GM18511 (cell line): ENCODE measurements around the gene CDC42BPA.
"Not testable (repeated sequence)": the region's sequence is repeated elsewhere in the genome, so short reads cannot be mapped to it uniquely, and the experiment has no call there.

Experiments
- ATAC-seq: cut with Tn5 transposase; IDR thresholded peaks from one replicate; pipeline ENCODE4 v1.9.1; 2021; ENCODE audit warnings: mild to moderate bottlenecking, moderate library complexity; ENCODE audit not compliant: unreplicated experiment

The CDC42BPA gene

DNA sequence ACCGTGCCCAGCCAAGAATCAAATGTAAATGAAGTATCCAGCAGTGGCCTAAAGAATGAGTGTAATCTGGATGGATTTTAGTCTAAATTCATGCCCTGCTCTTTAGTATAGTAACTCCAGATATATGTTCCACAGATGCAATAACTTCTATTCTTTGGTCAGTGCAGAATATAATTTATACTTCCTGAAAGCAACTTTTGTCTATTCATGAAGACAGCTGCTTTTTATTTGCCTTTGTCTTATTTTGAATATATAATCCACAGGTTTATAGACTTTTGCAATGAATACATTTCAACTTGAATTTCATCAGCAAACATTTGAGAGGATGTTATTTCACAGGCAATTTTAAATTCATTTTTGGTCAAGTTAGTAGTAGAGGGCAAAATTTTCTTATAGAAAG is 54.4 kb downstream of the CDC42BPA start:
- no peak for ATAC-seq

DNA sequence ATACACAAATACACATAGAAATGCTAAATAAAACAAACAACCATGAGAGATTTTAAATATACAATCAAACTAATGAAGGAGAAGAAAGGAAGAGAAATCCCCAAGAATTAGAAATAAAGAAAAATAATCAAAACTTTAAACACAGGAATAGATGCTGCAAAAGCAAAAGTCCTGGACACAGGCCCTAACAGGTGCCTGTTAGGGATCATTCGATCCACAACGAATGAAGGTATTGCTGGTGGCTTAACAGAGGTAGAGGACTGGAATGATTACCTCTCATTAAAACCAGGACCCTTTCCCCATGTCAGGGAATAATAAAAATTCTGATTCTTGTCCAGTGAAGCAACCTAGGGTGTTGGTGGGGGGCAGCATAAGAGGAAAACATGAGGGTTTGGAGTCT is 56.8 kb downstream of the CDC42BPA start:
- ATAC-seq, result no peak

DNA sequence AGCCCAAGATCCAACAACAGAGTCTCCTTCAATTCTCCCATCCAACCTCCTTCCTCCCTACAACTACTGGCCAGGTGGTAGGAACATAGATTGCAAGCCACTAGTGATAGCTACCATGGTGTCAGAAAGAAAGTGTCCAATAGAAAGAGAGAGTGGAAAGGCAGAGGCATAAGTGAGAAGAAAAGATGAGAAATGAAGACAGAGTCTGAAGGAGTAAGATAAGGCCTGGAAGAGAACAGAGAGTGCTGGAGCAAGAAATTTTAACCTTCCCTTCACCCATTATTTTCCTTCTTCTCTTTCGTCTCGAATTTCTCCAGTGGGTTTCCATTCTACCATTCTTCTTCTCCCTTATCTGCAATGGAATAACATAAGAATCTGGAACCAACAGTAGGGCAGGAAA is 57.9 kb downstream of the CDC42BPA start:
- no peak for ATAC-seq

DNA sequence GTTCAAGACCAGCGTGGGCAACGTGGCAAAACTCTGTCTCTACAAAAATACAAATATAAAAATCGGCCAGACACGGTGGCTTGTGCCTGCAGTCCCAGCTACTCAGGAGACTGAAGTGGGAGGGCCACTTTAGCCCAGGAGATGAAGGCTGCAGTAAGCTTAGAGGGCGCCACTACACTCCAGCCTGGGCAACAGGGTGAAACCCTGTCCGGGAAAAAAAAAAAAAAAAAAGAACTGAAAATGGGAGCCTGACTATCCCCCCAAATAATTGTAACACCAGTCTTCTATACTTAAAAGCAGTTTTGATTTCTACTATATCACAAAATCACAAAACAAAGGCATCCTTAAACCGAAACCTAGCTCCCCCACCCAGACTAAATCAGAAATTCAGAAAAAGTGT is 60.3 kb downstream of the CDC42BPA start:
- no peak for ATAC-seq

DNA sequence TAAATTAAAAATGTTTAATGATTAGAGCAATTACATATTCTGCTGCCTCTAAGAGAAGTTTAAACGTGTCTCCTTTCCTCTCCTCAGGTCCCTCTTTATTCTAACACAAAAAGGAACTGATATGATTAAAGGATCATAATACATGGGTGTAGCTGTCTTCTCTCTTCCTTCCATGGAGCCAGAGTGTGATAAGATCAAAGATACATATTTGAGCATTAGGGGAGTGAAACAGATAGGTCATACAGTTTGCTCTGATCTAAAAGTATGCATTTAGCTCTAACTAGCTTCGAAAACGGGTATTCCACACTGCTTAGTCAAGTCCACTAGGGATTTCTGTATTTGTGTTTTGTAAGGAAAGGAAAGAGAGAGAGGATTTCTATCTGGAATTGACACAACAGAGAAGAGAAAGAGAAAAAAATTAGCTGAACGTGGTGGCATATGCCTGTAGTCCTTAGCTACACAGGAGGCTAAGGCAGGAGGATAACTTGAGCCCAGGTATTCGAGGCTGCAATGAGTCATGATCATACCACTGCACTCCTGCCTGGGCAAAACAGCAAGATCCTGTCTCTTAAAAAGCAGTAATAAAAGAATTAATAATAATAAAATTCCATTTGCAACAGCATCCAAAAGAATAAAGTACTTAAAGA is 63.1 kb downstream of the CDC42BPA start:
- no peak for ATAC-seq

DNA sequence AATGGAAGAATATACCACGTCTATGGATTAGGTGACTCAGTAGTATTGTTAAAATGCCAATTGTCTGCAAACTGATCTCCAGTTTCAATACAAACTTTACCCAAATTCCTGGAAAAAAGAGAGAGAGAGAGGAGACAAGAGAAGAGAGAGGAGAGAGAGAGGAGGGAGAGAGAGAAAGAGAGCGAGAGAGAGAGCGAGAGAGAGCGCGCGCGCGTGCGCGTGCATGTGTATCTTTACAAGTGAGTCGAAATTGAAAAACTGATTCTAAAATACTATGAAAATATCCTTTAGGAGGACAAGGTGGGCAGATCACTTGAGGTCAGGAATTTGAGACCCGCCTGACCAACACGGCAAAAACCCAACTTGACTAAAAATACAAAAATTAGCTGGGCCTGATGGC is 65.2 kb downstream of the CDC42BPA start:
- no peak for ATAC-seq

DNA sequence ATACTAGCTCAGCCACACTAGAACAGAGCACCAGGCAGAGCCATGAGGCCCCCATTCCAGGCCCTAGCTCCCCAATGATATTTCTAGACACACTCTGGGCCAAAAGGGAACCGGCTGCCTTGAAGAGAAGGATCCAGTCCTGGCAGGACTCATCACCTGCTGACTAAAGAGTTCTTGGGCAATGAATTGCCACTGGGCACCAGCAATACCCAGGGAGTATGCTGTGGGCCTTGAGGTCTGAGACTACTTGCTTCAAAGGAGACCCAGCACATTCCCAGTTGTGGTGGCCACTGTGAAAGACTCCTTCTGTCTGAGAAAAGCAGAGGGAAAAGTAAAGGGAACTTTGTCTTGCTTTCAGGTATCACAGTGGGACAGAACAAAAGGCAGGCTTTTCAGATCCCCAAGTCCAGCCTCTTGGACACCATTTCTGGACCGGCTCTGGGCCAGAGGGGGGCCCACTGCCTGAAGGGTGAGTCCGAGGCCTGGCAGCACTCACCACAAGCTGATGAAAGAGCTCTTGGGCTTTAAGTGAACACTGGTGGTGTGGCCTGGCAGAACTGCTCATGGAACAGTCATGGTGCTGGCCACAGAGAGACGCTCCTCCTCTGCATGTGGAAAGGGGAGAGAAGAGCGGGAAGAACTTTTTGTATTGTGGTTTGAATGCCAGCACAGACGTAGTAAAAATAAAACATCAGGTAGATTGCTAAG is 72.5 kb downstream of the CDC42BPA start:
- ATAC-seq, result no peak

DNA sequence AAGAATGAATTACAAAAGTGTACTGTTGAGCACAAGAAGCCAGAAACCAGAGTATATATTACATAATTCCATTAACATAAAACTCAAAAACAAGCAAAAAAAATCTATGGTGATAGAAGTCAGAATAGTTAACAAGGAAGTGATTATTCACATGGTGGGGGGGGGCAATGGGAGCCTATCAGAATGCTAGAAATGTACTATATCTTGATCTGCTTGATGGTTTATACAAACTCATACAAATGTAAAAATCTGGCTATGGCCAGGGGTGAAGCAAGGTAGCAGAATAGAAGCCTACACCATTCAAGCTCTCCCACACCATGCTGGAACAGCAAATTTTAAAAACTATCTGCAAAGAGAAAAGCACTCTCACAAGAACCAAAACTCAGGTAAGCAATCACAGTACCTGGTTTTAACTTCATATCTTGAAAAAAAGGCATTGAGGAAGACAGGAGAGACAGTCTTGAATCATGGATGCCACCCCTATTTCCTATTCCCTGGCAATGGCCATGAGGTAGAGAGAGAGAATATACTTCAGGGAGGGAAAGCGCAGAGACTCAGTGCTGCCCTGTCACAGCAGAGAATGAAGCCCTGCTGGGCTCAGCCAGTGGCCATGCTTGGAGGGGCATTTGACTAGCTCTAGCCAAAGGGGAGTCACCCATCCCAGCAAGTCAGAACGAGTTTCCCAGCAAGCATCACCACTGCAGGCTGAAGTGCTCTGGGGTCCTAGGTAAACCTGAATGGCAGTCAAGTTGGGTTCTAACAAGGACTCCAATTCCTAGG is 73.8 kb downstream of the CDC42BPA start:
- ATAC-seq, result no peak

DNA sequence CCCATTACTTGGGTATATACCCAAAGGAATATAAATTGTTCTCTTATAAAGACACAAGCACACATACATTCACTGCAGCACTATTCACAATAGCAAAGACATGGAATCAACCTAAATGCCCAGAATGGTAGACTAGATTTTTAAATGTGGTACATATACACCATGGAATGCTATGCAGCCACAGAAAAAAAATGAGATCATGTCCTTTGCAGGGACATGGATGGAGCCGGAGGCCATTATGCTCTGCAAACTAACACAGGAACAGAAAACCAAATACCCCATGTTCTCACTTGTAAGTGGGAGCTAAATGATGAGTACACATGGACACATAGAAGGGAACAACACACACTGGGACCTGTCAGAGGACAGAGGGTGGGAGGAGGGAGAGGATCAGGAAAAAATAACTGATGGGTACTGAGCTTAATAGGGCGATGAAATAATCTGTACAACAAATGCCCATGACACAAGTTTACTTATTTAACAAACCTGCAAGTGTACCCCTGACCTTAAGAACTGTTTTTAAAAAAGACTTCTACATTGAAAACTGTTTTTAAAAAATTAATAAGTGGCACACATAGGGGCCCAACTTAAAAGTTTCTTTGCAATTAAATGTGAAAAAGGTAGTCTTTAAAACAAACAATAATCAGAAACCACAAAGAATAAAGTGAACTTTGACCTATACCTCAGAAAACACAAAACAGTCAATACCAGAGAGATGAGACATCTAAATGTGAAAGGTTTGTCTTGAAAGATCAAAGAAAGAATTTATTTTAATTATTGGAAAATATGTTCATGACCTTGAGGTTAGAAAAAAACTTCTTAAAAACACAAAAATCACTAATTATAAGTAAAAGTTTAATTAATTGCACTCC is 75.2 kb downstream of the CDC42BPA start:
- no peak for ATAC-seq

DNA sequence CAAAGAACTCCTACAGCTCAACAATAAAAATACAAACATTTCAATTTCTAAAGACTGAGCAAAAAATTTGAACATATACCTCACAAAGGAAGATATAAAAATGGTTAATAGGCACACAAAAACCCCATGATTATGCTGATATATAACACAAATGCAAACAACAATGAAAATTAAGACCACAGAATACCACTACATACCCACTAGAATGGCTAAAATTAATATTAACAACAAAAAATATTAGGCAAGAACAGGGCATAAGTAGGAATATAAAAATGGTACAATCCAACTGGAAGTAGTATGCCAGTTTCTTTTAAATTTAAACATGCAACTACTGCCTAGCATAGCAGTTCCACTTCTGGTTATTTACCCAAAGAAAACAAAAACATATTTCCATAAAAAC is 77.3 kb downstream of the CDC42BPA start:
- no peak for ATAC-seq

DNA sequence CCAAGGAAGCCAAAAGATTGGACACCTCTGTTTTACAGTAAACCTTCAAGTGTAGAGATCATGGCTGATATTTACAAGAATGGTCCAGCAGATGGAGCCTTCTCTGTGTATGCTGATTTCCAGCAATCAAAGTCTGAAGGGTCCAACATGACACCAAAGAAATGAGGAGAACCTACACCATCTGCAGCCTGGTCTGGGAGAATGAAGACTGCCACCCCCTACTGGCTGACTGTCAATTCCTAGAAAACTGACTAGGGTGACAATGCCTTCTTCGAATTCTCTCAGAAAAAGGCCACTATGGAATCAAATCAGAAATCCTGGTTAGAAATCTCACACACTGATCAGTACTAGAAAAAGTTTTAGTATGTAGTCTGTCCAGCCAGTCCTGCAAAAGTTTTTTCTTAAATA is 83.3 kb downstream of the CDC42BPA start:
- ATAC-seq, result no peak

DNA sequence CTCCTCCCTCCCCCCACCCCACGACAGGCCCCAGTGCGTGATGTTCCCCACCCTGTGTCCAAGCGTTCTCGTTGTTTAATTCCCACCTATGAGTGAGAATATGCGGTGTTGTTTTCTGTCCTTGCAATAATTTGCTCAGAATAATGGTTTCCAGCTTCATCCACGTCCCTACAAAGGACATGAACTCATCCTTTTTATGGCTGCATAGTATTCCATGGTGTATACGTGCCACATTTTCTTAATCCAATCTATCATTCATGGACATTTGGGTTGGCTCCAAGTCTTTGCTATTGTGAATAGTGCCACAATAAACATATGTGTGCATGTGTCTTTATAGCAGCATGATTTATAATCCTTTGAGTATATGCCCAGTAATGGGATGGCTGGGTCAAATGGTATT is 87.2 kb downstream of the CDC42BPA start:
- ATAC-seq, result not testable (repeated sequence)

DNA sequence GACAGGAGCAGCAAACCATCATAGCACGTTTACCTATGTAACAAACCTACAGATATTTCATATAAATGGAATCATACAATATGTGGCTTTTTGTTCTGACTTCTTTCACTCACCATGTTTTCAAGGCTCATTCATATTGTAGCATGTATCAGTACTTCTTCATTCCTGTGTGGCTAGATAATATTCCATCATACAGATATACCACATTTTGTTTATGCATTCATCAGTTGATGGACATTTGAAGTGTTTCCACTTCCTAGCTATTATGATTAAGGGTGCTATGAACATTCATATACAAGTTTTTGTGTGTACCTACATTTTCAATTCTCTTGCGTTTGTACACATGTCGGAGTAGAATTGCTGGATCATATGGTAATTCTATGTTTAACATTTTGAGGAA is 90.1 kb downstream of the CDC42BPA start:
- ATAC-seq, result no peak

DNA sequence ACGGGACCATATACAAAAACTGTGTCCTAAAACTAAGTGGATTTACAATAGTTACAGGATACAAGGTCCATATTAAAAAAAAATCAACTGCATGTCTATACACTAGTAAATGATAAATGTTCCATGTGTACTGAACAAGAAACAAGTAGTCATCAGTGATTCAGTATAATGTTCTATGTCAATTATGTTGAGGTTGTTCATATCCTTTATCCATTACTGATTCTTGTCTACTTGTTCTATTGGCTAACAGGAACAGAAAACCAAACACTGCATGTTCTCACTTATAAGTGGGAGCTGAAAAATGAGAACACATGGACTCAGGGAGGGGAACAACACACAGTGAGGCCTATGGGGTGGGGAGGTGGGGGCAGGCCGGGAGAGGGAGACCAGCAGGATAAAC is 90.5 kb downstream of the CDC42BPA start:
- ATAC-seq, result no peak

DNA sequence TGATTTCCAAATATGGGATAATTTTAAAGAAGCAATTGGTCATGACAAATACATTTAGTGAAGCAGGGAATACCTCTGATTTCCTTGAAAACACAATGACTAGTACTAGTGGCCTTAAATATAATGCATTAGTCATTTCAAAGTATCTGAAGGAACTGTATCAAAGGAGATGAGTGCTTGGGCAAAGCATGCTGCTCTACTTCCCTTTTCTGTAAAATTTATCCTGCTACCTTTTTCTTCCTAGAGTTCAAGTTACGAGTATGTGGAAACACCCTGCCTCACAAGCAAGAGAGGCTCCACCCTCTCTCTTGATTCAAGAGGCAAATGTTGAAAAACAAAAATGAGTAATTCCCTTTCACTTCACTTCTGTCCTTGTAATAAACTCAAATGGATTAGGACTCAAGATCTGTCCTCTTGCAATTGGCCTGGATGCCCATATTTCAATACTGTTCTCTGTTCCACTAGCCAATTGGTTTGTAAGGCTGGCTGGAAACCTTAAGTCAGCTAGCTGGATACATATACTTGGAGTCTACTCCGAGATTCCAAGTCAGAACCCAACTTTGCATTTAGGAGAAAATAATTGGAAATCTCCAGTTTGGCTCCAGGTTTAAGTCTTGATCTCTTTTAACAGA is 92.5 kb downstream of the CDC42BPA start:
- ATAC-seq, result no peak

DNA sequence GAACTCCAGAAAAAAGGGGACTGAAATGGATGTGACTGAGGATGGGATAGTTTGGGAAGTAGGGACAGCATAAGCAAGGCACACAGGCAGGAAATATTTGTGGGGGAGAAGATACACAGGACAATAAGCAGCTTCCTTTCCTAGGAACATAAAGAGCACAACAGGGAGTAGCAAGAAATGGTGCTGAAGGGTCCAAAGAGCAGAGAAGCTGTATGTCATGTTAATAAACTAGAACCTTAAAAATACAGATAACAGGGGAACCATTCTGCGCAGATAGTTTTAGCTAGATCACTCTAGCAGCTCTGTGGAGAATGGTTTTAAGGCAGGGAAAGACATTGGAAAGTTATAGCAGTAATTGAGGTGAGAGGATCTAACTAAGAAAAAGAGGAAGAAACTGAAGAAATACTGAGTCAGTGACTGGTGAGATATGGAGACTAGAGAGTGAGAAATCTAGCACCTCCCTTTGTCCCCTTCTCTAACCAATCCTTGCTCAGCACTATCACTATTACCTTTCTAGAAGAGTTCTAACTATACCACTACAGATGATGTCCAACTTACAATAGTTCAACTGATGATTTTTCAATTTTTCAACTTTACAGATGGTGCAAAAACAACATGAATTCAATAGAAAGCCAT is 95.0 kb downstream of the CDC42BPA start:
- ATAC-seq, result no peak

DNA sequence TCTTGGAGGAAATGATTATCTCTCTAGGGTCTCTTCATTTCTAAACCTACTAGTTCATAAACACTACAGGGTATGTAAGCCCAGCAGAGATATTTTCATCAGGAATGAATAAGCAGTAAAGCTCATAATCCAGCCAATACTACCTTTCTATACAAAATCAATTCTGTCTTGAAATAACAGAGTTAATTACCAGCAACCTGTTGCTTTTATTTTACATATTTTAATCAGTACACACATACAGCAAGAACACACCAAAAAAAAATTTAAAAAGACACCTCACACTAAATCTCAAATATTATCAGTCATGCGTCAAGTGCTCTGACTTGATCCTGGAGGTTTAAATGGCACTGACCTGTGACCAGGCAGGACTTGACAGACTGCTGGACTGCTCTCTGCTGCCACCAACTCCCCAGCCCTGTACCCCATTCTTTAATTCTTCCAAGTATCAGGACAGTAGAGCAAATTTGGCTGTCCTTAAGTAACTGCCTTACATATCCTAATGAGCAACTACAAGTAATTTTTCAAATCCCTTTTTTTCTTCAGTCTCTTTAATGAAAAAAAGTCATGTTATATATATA is 98.5 kb downstream of the CDC42BPA start:
- no peak for ATAC-seq

DNA sequence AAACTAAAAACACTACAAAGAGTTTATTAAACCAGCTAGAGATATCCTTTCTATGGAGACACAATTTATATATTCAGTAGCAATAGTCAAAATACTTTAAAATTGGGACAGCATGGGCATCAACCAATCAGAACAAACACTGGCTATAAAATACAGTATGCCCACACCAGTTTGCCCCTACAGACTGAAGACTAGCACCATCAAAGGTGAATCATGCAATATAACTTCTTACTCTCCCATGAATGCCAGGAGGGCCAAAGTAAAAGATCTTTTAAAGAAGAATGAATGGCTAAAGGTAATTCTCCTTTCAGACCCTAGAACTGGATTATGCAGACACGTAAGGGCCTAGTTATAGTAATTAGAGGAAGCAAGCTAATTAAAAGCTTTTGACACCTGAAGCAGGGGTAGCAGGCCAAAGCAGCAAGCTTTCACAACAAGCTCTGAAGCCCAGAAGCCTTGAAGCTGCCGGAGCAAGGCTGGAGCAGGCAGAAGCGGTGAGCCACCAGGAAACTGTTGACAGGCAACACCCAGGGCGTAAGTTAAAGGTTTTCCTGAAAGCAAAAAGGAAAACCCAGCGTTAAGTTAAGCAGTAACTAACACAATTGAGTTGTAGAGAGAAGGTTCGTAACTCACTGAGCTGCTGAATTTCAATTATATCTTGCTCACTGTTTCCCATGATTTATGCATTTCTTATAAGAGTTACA is 99.3 kb downstream of the CDC42BPA start:
- no peak for ATAC-seq

DNA sequence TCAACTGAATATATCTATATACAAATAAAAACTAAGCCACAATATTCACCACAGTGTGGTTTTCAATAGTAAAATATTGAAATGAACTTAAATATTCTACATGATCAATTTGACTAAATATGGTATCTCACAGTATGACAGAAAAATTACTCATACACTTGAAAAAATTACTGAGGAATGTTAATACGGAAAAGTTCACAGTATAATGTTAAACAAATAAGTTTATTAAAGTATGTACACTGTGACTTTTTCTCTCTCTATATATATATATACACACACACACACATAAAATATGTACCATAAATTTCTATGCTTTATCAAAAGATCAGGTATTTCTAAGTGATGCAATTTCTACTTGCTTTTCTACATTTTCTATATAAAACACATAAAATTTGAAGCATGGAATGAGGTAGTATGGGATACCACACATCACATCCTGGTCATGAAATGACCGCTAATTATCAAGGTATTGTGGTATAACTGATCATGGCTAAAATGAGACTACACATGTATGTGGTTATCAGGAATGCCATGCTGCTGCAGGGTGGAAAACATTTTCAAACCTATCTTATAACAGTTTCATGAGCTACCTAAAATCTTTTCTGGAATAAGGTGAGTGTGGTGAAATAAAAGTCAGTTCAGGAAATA is 102.3 kb downstream of the CDC42BPA start:
- no peak for ATAC-seq
